Right ventricle myocardium superior (tissue), 1 donor: ENCODE data around the gene YPEL3. TPM values are rescaled to one million over a fixed set of nuclear protein-coding genes. Genes with fewer than 3 reads are reported as not detected.

Experiments
- ATAC-seq: fragments of 200-7000 bp; cut with Tn5 transposase; one replicate; pipeline ENCODE4 v1.9.1; 2020; ENCODE audit warnings: mild to moderate bottlenecking; ENCODE audit not compliant: poor library complexity
- DNase-seq: peaks from one replicate; pipeline ENCODE4 v3.0.0-alpha.2; 2020
- intact Hi-C: fragments of 100-400 bp; cut with DNase I; formaldehyde crosslinking; loops from one replicate; pipeline ENCODE4 v1.11.2; 2022
- total RNA-seq: library from RNA; stranded (reverse); fragmentation: NEBNext Ultra II Directional; extraction: Animal tissue kit (Norgen Biotek cat#: 25700); gene quantifications from one replicate; pipeline ENCODE4 v1.2.1, GENCODE V29; 2021
- donor health status: DM: no; HTN: yes; CAD: no; lungs with severe emphysema.

Gene YPEL3
- total RNA-seq, 1 donor from 2014 or later, result 64.1 TPM

DNA sequence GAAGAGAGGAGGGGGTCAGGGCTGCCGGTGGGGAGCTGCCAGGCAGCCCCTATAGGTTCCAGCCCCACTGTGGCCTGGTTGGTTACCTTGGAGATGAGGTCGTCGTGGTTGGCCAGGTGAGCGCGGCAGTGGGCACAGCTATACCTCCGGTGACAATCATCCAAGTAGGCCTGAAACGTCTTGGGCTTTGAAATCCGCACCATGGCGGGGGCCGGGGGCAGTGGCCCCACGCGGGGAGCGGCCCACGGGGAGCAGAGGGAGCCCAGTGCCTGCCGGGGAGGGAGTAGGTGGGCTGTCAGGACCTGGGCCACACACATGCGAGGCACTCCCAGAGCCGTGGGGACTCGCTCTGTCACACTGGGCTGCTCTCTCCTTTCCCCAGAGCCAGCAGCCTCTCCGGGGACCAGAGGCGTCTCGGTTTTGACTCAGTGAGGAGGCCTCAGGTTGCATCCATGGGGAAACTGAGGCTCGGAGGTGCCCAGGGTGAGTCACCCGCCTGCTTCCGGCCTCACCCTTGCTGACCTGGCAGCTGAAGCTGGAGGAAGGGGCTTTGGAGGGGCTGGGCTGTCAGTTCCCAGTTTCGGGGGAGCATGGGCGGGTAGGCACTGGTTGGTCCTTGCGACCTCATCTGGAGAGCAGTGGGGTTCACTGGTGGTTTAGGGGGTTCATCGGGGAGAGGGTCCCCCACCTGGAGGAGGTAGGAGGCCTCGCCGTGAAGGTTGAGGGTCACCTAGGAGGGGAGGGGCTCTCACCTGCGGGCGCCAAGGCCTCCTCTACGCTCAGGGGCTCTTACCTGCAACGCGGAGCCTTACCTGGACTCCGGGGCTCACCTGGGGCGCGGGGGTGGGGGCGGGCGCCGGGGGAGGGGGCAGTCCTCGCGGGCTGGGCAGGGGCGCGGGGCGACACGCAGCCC lies 591 bp downstream of the YPEL3 start:
- ATAC-seq (no peak), DNase-seq (no peak)
- intact Hi-C loops, result loop anchor here (10.0 kb wide), 1 partner anchor 319 kb away; no protein-coding TSS in a partner anchor

DNA sequence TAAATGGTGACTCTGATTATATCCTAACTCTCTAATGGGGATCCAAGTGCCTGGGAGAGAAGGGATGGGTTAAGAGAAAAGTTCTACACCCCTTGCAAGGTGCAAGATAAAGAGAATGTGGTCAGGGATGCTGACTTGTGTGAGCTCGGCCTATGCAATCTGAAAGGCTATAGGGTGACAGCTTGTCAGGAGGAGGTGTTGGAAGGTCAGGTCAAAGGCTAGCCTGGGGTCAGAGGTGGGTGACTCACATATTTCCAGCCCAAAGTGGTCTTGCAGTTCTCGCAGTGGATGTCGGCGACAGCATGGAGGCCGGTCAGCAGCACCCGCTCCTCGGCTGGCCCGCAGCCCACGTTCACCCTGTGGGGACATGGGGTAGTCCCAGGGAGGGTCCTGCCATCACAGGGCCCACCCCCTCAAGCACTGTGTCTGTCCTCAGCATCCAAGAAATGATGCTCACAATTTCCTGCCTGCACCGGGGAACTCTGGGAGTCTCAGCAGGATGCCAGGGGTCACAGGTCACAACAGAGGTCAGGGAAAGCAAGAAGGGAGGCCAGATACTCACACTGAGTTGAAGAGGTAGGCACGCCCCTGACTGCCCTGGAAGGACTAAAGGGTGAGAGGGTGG lies 1.4 kb downstream of the YPEL3 start:
- DNase-seq (no peak), ATAC-seq (no peak)
- intact Hi-C loops, result loop anchor here (10.0 kb wide), 1 partner anchor 320 kb away; no protein-coding TSS in a partner anchor

DNA sequence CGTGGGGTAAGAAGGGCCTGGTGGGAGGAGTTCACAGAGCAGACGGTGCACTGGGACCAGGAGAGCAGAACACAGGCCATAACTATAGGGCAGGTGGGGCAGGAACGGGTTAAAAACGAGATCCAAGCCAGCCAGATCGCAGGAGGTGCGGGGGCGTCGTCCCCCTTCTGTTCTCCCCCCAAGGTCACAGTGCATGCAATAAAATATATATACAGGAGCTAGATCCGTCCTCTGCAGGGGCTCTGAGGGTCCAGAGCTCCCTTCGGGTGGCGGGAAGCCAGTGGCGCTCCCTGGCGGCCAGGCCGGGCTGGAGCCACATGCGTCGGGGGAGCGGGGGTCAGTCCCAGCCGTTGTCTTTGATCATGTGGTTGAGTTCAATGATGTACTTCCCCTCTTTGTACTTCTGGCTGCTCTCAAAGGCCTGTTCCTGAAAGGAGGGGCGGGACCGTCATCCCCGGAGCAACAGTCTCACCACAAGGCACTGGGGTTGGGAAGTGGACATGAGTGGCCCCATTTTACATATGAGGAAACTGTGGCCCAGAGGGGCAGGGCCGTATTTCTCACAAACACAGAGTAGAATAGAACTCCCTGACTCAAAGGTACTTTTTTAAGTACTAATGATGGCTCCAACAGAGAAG lies 3.5 kb downstream of the YPEL3 start:
- intact Hi-C loops, result loop anchor here (10.0 kb wide), 1 partner anchor 322 kb away; no protein-coding TSS in a partner anchor
- DNase-seq, result peak; percentile 88
- peak; percentile 52 for ATAC-seq

DNA sequence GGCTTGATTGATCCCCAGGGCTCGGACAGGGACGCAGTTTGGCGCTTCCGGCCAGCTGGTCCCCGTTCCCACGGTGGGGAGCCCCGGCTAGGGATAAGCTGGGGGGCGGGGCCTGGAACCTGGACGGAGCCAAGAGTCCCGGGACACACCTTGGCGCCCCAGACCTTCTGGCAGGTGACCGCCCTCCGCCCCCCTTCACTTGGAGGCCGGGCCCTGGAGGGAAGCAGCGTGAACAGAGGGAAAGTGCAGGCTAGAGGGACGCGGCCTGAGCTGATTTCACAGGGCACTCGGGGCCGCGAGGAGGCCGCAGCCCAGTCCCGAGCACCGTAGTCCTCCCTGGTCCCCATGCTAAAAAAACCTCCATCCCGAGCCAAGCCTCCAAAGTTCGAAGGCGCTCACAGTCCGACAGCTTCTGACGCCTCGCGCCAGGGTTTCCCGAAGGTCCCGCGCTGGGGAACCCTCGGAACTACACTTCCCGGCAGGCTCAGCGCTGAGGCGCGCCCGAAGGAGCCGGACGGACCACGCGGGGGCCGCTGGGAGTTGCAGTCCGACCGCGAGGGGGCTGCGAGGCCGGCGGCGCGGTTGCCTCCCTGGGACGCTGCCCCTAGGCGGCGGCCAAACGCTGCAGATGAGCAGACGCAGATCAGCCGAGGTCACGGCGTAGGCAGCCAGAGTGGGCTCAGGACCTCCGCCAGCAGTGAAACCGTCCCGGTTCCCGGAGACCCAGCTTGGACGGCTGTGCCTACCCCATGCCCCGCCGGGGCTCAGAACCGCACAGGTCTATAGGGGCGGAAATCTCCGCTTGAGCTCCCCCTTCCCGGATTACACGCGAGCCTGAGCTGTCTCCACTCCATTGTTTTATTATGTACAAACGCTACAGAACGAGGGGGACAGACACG lies 4.3 kb downstream of the YPEL3 start, which contains the start of gene TBX6:
TBX6 (minus strand) TSS at position 451 of the 899 bp plus-strand sequence. CDS start 731 bp downstream, outside the sequence.
- intact Hi-C loops, result loop anchor here (10.0 kb wide), 1 partner anchor 323 kb away; no protein-coding TSS in a partner anchor
- DNase-seq (peak; percentile 97), ATAC-seq (peak; percentile 94)

DNA sequence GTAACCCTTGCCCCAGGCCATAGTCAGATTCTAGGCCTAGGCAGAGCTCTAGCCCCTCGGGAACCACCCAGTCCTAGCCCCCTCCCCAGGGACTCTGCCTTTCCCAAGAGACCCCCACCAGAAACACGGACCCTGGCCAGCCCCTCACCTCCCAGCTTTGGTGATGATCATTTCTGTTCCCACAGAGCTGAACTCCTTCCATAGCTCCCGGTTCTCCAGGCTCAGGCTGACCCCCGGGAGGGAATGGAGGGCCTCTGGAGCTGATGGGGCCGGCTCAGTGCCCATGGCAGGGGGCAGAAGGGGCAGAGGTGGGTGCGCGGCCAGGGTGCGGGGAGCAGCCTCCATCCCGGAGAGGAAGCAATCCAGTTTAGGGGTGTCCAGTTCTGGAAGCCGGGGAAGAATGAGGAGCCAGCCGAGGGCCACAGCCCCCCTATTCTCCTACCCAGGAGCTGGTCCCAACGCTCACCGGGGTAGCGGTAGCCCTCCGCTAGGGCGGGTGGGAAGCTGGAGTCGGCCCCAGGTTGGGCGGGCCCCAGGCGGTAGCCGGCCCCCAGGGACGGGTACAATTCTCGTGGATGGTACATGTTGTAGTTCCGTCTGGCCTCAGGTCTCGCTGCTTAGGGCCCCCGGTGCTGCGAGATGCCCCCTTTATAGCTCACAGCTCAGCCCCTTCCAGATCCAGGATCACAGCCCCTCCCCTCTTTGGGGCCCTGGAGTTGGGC lies 5.2 kb downstream of the YPEL3 start:
- ATAC-seq (no peak), DNase-seq (no peak)
- intact Hi-C loops, result loop anchor here (10.0 kb wide), 1 partner anchor 324 kb away; no protein-coding TSS in a partner anchor

DNA sequence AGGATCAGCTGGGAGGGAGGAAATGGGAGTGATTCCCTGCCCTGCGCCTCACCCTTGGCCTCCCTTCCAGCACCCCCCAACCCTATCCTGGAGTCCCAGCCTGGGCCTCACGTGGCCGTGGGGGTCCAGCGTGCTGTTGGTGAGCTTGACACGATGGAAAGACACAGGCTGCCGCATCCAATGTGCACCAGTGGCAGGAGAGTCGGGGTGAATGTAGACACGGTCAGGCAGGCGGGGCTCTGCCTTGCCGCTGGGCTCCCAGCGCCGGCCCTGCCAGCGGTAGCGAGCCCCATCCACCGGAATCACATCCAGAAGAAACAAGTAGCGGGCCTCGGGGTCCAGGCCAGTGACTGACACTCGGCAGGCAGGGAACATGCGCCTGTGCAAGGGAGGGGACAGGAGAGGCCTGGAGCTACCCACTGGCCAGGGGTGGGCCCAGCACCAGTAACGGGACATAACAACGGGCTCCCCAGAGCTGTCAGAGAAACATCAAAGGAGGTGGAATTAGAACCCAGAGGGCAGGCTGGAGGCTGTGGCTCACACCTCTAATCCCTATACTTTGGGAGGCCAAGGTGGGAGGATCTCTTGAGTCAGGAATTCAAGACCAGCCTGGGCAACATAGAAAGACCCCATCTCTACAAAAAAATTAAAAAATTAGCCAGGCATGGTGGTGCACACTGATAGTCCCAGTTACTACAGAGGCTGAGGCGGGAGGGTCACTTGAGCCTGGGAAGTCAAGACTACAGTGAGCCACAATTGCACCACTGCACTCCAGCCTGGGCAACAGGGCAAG lies 7.0 kb downstream of the YPEL3 start:
- DNase-seq, result no peak
- ATAC-seq, result no peak
- intact Hi-C loops, result no loop called here

DNA sequence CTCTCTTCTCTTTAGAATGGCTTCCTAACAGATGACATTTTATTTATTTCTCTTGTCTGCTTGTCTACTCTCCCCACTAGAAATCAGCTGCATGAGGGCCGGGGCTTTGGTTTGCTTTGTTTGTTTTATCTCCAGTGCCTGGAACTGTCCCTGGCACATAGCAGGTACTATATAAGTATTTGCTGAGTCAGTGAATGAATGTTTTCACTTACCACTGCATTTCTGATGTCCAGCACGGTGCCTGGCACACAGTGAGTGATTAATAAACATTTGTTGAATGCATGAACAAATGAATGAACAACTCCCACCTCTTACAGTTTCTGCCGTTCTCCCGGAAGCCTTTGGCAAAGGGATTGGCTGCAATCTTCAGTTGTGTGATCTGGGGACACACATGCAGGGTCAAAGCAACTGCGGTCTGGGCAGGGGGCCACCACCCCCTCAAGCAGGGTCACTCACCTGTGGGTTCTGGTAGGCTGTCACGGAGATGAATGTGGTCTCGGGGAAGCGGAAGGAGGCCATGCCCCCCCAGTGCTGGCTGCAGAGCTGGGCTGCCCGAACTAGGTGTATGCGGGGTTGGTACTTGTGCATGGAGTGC lies 7.7 kb downstream of the YPEL3 start:
- intact Hi-C loops, result no loop called here
- ATAC-seq (no peak), DNase-seq (no peak)

DNA sequence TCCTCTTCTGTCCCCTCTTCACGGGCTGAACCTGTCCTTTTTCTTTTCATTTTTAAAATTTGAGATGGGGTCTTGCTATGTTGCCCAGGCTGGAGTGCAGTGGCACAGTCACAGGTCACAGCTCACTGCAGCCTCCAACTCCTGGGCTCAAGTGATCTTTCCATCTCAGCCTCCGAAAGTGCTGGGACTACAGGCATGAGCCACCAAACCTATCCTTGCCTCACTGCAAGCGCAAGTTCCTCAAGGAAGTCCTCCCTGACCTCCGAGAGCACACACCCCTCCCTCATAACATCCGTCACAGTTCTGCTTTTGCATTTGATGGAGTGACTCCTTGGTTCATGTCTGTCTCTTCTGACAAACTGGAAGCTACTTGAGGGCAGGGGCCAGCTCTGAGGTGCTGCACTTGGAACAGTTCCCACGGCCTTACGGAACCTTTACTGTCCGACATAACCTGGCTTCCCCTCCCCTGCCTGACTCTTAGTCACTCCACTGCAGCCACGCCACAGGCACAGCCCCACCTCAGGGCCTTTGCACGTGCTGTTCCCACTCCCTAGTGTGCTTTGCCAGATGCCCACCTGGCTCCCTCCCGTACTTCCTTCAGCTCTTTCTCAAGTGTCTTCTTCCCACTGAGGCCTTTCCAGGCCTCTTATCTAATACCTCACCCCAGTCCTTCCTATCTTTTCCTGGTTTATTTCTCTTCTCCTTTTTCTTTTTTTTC lies 8.7 kb downstream of the YPEL3 start:
- DNase-seq (no peak), ATAC-seq (no peak)
- intact Hi-C loops, result no loop called here

DNA sequence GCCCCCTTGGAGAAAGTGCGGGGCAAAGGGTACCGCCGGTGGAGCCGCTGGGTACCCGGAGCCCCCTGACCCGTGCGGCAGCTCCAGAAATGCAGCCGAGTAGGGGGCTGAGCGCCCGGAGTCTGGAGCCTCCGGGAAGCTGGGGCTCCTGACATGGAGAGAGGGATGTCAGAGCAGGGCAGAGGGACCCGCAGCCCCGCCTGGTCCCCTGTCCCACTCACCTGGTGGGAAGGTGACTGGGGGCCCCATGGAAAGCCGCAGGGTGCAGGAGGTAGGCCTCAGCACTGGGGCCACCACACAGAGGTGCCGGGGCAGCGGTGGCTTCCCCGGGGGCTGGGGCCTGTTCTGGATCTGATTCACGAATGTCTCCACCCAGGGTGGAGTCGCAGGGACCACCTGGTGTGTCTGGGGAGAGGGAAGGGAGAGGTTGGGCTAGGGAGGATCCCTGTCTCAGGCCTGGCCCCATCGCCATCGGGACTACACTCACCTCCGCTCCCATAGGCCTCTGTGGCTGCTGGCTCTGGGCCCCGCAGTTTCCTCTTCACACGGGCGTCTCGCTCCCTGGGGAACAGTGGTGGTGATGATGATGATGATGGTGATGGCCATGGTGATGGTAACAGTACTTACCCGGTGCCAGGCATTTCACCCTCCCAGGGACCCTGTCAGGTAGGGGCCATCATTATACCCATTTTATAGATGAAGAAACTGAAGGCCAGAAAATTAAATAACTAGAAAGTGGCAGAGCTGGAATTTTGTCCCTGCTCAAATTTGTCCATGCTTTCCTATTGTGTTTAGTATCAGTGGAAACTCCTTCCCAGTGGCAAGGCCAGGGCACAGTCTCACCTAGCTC lies 9.5 kb downstream of the YPEL3 start:
- intact Hi-C loops, result no loop called here
- ATAC-seq, result no peak
- no peak for DNase-seq

DNA sequence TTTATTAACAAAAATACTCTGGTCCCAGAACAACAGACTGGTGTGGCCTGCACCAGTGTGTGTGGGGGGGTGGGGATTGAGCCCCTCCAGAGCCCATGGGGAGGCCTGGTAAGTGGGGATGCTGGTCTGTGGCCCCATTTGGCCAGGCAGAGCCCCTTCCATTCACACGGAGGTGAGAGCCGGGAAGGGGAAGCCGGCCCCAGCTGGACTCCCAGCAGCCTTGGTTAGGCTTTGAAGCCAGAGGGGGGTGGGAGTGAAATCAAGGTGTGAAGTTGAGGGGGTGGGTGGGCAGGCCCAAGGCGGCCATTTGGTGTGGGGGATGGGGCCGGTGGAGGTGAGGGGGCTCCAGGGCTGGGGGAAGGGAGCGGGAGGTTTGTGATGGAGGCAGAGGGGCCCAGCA lies 10.2 kb downstream of the YPEL3 start:
- ATAC-seq (no peak), DNase-seq (no peak)
- intact Hi-C loops, result no loop called here

DNA sequence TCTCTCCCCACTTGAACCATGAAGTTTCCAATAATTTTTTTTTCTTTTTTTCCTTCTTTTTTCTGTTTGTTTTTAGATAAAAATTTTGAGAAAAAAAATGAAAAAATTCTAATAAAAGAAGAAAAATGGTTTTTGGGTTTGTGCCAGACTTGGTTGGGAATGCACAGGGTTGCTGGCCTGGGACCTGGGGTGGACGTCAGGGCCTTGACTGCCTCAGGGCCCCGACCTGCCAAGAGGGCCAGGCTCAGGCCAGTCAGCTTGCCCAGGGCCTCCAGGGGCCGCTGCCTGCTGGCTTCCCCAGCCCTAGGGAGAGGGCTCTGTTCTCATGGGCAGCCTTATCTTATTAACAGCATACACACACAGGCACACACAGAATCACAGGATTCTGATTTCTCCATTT lies 10.8 kb downstream of the YPEL3 start:
- DNase-seq (no peak), ATAC-seq (peak; percentile 30)
- intact Hi-C loops, result no loop called here

DNA sequence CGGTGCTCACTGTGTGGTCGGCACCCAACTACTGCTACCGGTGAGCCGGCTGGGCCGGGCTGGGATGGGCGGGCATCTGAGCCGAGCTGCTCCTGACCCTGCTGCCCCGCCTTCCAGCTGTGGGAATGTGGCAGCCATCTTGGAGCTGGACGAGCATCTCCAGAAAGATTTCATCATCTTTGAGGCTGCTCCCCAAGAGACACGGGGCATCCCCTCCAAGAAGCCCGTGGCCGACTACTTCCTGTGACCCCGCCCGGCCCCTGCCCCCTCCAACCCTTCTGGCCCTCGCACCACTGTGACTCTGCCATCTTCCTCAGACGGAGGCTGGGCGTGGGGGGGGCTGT lies 11.2 kb downstream of the YPEL3 start:
- DNase-seq (peak; percentile 78), ATAC-seq (peak; percentile 62)
- intact Hi-C loops, result no loop called here

DNA sequence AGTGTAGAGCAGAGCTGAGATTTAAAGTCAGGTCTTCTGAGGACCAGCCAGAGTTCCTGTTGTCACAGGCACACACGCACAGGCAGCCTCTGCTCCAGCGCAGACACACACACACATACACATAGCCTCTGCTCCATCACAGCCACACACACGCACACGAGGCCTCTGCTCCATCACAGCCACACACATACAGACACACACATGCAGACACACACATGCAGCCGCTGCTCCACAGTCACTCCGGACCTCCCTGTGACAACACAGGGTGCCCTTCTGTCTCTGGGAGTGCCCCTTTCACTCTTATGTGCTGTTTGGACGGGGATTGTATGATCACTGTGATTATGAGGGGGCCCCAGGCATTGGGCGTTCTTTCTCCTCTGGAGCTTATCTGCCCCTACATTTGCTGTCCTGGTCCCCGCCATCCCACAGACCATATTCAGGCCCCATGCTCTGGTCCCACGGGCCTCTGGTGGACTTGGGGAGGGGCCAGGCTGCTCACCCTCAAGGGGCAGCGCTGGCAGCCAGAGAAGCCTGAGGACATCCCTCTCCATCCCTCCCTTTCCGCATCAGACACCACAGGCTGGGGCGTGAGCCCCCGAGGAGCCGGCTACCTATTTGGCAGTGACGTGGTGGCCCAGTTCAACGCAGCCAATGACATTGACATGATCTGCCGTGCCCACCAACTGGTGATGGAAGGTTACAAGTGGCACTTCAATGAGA lies 11.8 kb downstream of the YPEL3 start:
- intact Hi-C loops, result no loop called here

DNA sequence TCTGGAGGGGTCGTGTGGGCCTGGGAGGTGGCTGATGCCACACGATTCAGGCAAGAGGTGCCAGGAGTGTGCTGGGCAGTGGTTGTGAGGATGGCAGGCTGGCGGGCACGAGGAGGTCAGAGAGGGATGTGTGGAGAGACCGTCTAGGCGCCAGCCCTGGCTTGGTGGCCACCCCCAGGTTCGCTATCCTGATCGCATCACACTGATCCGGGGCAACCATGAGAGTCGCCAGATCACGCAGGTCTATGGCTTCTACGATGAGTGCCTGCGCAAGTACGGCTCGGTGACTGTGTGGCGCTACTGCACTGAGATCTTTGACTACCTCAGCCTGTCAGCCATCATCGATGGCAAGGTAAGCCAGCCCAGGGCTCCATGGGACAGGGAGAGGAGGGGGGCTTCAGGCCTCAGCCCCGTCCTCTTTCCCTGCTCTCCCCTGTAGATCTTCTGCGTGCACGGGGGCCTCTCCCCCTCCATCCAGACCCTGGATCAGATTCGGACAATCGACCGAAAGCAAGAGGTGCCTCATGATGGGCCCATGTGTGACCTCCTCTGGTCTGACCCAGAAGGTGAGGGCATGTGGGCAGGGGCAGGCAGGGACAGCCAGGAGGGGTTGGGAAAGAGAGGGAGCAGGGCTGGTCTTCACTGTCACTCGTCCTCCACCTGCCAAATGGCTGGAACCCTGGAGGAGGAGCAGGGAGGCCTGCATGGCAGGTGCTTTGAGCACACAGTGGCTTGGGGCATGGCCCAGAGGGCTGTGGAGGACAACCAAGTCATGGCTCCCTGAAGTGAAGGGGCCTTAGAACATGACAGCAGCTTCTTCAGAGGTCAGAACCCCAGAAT lies 12.6 kb downstream of the YPEL3 start:
- no peak for DNase-seq

More for the DNA sequence above, 11.8 kb downstream of the YPEL3 start:
- ATAC-seq (no peak), DNase-seq (no peak)

More for the DNA sequence above, 12.6 kb downstream of the YPEL3 start:
- intact Hi-C loops, result no loop called here
- ATAC-seq, result no peak
